ENCODE results near the gene SLC37A2.

DNA sequence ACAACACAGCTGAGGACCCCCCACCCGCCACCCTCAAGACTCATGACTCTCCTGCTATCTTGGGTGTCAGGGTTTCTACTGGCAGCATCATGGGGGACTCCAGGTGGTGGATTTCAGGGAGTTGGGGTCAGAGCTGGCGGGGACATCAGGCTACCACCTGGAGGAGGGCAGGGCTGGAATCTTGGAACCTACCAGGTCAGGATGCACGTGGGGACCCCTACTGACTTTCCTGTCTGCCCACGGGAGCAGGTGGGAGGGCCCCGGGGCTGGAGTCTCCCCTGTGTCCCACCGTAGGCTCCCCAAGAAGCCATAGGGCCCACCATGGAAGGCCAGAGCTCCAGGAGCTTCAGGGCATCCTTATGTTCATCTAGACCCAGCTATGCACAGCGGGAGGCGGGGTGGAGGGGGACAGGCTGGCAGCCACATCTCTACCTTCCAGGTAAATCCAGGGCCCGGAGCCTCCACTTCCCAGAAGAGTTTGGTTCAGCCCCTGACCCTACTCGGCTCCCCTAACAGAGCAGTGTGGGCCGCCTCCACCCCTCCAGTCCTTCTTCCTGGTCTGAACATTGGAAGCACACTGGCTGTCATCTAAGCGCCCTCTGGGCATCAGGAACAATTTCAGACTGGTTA is 10.0 kb downstream of the SLC37A2 start:
- TF ChIP-seq CTCF (IDR thresholded peaks at IDR 0.05) (no peak), EZH2 (IDR thresholded peaks at IDR 0.05) (no peak)
